Stimulated activated CD4-positive, alpha-beta T cell treated with anti-CD3 and anti-CD28 coated beads, TNF-alpha, amount 100 ng/mL, for 1 hour (primary cell): ENCODE results near the gene CLEC11A.
"Not testable (repeated sequence)": the region's sequence is repeated elsewhere in the genome, so short reads cannot be mapped to it uniquely, and the experiment has no call there.

Experiments
- DNase-seq, 3 donors: peaks; one replicate each; pipeline ENCODE4 v3.0.0-alpha.2; 2020; ENCODE audit warnings: low read depth in 3 of 3, low spot score in 1 of 3

The CLEC11A gene

DNA sequence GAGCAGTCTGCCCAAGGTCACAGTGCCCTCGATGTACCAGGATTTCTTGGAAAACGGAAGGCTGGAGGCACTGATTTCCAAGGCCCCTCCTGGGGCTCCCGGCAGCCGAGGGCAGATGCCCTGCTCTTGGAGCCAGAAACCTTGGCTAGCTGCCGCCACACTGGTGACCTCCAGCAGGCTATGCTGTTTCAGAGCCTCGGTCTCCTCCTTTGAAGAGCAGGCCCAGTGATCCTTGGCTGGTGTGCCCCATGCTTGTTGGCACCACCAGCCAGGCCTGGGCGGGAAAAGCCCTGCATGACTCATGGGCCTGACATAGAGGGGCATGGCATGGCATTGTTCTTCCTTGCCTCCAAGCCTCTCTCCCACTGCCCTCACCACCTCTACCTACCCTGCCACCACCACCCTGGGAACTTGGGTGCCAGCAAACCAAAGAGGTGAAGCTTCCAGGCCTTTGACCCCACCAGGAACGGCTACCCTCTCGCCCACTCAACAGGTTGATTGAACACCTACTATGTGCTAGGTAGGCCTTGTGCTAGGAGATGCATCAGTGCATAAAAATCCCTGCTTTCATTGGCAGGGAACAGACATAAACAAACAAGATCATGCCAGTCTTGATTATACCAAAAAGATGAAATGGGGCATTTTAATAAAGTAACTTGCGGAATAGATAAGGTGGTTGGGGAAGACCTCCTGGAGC is 1.6 kb upstream of the CLEC11A start:
- DNase-seq: no peak

DNA sequence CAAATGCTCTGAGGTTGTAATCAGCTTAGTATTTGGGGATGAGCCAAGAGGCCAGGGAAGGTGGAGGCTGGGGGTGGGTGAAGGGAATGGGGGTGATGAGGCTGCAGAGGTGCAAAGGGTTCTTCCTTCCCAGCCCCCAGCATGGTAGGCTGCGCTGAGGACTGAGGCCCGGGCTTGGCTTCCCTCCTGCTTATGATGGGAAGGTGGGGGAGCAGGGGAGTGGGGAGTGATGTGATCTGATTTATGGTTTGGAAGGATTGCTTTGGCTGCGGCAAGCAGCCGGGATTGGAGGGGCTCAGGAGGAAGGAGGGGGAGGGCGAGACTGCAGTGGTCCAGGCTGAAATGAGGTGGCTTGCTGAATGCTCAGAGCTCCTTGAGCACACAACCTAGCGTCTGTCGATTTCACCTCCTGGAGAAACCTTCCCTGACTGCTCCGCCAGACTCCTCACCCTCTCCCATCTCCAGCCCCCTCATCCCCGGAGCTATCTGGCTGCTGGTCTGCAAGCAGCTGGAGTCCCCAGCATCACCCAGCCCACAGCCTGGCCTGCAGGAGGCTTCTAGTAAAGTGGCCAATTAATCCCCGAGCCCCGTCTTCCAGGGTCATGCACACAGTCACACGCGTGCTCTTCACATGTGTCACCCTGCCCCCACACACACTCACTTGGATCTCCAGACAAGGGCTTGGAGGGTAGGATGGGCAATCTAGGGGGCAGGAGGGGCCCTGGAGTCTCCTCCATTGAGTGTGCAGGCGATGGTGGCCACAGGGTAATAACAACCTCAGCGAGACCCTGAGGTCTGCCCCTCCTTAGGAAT is 757 bp upstream of the CLEC11A start:
- DNase-seq: no peak

GRCh38 chr19:50723735-50724521 is 764 bp downstream of the CLEC11A start:
- DNase-seq: no peak

GRCh38 chr19:50724522-50725217 is 1.5 kb downstream of the CLEC11A start:
- DNase-seq: peak; percentile 68 to 83 (median 74)

DNA sequence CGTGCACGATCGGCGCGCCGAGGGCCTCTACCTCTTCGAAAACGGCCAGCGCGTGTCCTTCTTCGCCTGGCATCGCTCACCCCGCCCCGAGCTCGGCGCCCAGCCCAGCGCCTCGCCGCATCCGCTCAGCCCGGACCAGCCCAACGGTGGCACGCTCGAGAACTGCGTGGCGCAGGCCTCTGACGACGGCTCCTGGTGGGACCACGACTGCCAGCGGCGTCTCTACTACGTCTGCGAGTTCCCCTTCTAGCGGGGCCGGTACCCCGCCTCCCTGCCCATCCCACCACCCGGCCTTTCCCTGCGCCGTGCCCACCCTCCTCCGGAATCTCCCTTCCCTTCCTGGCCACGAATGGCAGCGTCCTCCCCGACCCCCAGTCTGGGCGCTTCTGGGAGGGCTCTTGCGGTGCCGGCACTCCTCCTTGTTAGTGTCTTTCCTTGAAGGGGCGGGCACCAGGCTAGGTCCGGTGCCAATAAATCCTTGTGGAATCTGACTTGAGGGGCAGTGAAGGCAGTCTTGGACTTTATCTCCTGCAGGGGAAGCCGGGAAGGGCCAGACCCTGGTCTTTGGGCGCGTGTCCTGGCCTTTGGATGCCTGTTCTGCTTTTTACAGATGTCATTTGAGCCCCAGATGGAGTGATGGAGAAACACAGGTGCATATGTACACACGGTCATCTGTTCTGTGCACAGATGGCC is 2.2 kb downstream of the CLEC11A start:
- no peak for DNase-seq

GRCh38 chr19:50725911-50726230 is 2.7 kb downstream of the CLEC11A start:
- DNase-seq: no peak

GRCh38 chr19:50728084-50728737 is 5.0 kb downstream of the CLEC11A start:
- peak in 2 of 3 donors; percentile 17 to 59 for DNase-seq

- no peak for DNase-seq
Measured at GRCh38 chr19:50729894-50730293, 6.7 kb downstream of the CLEC11A start.

DNA sequence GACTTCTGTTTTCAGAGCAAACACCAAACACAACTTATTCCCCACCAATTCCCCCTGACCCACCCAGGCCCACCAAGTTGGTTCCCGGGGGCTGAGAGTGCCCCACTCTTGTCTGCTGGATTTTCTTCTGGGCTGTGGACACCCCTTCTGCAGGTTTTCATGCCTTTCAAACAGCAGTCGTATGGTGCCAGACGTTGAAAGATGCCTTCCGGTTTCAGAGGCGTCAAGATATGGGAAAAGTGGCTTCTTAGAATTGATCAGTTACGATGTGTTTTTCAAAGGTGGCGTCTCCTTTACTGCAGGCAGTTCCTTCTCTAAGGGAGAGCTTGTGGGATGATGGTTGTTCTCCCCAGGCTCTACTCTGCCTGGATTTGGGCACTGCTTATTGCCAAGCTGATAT is 12.7 kb downstream of the CLEC11A start:
- DNase-seq: no peak

- DNase-seq: no peak
Measured at GRCh38 chr19:50736338-50736737, 13.2 kb downstream of the CLEC11A start.

DNA sequence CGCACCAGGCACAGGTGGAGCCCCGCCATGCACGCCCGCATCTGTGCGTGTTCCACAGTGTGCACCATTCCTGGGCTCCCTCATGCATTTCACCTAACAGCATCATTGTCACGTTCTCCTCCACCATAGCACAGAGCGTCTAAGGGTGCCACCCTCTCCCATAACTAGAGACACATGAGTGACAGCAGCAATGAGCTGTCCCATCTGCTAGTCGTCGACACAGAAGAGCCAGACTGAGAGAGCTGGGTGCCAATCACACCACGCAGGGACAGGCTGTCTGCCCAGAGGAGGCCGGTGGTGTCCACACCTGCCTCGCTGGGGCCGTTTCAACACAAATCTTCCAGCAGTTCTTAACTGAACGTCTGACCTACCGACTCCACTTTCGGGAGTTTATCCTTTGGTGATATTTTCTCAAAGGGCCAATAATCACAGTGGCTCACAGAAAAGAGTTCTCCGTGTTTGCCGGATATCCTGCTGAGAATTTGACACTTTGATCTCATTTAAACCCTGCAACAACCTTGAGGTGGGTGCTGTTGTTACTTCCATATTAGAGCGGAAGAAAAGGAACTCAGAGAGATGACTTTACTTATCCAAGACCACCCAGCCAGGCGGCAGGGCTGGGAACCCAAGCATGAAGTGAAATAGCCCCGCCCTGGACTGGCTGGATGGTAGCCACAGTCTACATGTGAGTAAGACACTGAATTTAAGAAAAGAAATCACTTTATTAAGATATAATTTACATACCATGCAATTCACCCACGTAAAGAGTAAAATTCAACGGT is 16.2 kb downstream of the CLEC11A start:
- no peak for DNase-seq

DNA sequence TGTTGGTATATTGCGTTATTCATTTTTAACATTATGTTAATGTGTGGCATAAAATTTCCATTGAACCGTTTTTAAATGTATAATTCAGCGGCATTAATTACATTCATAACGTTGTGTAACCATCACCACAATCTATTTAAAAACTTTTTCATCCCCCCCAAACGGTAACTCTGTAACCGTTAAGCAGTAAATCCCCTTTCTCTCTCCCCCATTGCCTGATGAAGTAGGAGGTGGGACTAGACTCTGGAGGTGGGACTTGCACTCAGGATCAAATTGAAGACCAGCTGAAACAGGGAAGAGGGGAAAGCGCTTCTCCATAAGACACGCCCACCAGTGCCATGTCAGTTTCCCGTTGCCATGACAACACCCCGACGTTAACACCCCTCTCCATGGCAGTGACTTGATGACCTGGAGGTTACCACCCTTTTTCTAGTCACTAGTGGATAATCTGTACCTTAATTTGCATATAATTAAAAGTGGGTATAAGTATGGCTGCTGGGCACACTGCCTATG is 16.8 kb downstream of the CLEC11A start:
- DNase-seq: no peak

DNA sequence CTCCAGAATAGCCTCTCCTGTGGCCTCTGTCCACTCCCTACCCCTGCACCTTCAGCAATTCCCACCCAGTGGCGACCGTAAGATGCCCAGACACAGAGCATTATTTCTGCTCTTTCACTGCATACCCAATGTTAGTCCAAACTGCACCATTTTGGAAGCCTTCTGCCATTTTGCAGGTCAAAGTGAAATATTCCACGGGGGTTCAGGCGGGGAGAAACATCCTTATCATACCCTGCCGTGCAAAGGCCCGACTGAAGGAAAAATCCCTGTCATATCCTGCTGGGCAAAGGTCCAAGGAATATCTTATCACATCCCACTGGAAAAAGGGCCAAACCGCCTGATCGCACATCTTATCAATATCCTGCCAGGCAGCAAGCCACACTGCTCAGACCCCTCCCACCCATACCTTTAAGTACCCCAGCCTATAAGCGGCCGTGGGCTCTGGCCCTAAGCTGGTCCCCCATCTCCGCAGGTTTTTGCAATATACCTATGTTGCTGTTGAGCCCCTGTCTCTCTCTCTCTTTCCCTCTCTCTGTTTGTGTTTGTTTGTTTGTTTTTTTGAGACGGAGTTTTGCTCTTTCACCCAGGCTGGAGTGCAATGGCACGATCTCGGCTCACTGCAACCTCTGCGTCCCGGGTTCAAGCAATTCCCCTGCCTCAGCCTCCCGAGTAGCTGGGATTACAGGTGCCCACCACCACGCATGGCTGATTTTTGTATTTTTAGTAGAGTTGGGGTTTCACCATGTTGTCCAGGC is 18.2 kb downstream of the CLEC11A start:
- DNase-seq: no peak

DNA sequence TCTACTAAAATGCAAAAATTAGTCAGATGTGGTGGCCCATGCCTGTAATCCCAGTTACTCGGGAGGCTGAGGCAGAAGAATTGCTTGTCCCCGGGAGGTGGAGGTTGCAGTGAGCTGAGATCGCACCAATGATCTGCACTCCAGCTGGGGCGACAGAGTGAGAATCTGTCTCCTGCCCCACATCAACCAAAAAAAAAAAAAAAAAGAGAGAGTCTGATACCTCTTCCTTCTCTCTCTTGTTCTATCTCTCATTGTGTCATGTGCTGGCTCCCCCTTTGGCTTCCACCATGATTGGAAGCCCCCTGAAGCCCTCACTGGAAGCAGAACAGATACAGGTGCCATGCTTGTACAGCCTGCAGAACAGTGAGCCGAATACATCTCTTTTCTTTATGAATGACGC is 20.4 kb downstream of the CLEC11A start:
- DNase-seq: no peak

- DNase-seq: no peak
Measured at GRCh38 chr19:50745221-50745620, 22.1 kb downstream of the CLEC11A start.

- not testable (repeated sequence) for DNase-seq
Measured at GRCh38 chr19:50747141-50747540, 24.0 kb downstream of the CLEC11A start.

DNA sequence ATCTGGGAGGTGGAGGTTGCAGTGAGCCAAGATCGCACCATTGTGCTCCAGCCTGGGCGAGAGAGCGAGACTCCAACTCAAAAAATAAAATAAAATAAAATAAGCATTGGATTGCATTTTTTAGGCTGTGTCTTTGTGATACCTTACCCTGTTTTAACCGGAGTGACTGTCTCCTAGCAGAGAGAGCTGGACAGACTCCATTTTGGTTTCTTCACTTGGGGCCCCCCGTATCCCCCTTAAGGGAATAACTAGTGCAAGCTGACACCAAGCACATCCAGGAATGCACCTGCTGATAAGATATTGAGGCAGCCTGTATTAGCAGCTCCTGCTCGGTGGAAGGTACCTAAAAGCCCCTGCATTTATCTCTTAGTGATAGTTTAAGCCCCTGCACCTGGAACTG is 26.3 kb downstream of the CLEC11A start:
- no peak for DNase-seq

DNA sequence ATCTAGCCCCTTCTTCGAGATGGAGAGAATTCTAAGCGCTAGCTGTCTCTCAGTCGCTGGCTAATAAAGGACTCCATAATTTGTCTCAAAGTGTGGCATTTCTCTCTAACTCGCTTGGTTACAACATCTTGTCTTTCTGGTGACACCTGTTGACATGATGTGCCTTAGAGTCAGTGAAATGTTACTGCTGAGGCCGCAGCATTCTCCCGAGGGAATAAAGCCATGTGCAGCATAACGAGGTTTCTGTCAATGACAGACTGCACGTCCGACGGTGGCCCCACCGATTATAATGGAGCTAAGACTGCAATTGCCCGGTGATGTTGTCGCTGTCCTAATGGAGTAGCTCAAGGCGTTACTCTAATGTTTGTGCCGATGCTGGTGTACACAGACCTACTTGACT is 26.8 kb downstream of the CLEC11A start:
- DNase-seq: no peak

GRCh38 chr19:50753879-50754278 is 30.7 kb downstream of the CLEC11A start:
- DNase-seq: no peak
